ENCODE measurements around the gene MOGAT3.

The MOGAT3 gene

GRCh38 chr7:101233907-101234547 lies 33.2 kb upstream of the MOGAT3 start:
- no peak for DNase-seq (ENCODE audit: low spot score)

GRCh38 chr7:101232141-101232850 lies 31.5 kb upstream of the MOGAT3 start:
- no peak for DNase-seq (ENCODE audit: low spot score)

- no peak for DNase-seq (ENCODE audit: low spot score)
These were observed 30.8 kb upstream of the MOGAT3 start for GRCh38 chr7:101231644-101232043.

- DNase-seq (ENCODE audit: low spot score): no peak
These were observed 25.9 kb upstream of the MOGAT3 start for GRCh38 chr7:101226721-101227120.

- no peak for DNase-seq (ENCODE audit: low spot score)
These were observed 24.8 kb upstream of the MOGAT3 start for GRCh38 chr7:101225650-101226049.

- no peak for DNase-seq (ENCODE audit: low spot score)
These were observed 22.7 kb upstream of the MOGAT3 start for GRCh38 chr7:101223528-101223927.

- DNase-seq (ENCODE audit: low spot score): no peak
These were observed 21.5 kb upstream of the MOGAT3 start for GRCh38 chr7:101222275-101222830.

- DNase-seq (ENCODE audit: low spot score): no peak
These were observed 19.5 kb upstream of the MOGAT3 start for GRCh38 chr7:101220295-101220694.

- DNase-seq (ENCODE audit: low spot score): no peak
These were observed 17.6 kb upstream of the MOGAT3 start for GRCh38 chr7:101218236-101219125.

GRCh38 chr7:101217388-101218235 lies 16.8 kb upstream of the MOGAT3 start, which contains the start of the genes PLOD3 and ZNHIT1:
Gene PLOD3 (minus strand): TSS chr7:101217581. CDS start chr7:101217274, 307 bp downstream.
Gene ZNHIT1 (plus strand): TSS chr7:101218165. CDS start chr7:101218196, 31 bp downstream.
- peak; percentile 99 for DNase-seq (ENCODE audit: low spot score)

- DNase-seq (ENCODE audit: low spot score): no peak
These were observed 16.1 kb upstream of the MOGAT3 start for GRCh38 chr7:101216860-101217387.

GRCh38 chr7:101216001-101216859 lies 15.4 kb upstream of the MOGAT3 start:
- no peak for DNase-seq (ENCODE audit: low spot score)

GRCh38 chr7:101212014-101212413 lies 11.2 kb upstream of the MOGAT3 start:
- DNase-seq (ENCODE audit: low spot score): no peak

- DNase-seq (ENCODE audit: low spot score): no peak
These were observed 10.7 kb upstream of the MOGAT3 start for GRCh38 chr7:101211501-101211900.

GRCh38 chr7:101210143-101210542 lies 9.3 kb upstream of the MOGAT3 start:
- DNase-seq (ENCODE audit: low spot score): no peak

GRCh38 chr7:101208794-101209193 lies 8.0 kb upstream of the MOGAT3 start:
- no peak for DNase-seq (ENCODE audit: low spot score)

GRCh38 chr7:101207459-101207858 lies 6.6 kb upstream of the MOGAT3 start:
- no peak for DNase-seq (ENCODE audit: low spot score)

GRCh38 chr7:101206665-101207042 lies 5.8 kb upstream of the MOGAT3 start:
- no peak for DNase-seq (ENCODE audit: low spot score)

- DNase-seq (ENCODE audit: low spot score): no peak
These were observed 5.2 kb upstream of the MOGAT3 start for GRCh38 chr7:101205901-101206664.

All from pons (tissue), 1 donor.